K562 (cell line): ENCODE results near the gene NHS. TPM values are rescaled to one million over a fixed set of nuclear protein-coding genes. Genes with fewer than 3 reads are reported as not detected.

Source experiments
- BRF2 ChIP-seq: IDR thresholded peaks from 3 replicates; pipeline ENCODE4 v1.6.1; 2011; ENCODE audit warnings: borderline replicate concordance, mild to moderate bottlenecking; ENCODE audit not compliant: insufficient read length, insufficient read depth
- CBFB ChIP-seq: sonication (generic); formaldehyde crosslinking; IDR thresholded peaks from 2 replicates; pipeline ENCODE4 v1.4.0; 2020; ENCODE audit warnings: mild to moderate bottlenecking, missing genetic modification reagents
- HDAC3 ChIP-seq: fragments of 450-650 bp; IDR thresholded peaks from 2 replicates; pipeline ENCODE4 v1.6.1; 2018; ENCODE audit warnings: borderline replicate concordance, mild to moderate bottlenecking, moderate library complexity; ENCODE audit not compliant: partially characterized antibody
- HES1 ChIP-seq: fragments of 450-650 bp; IDR thresholded peaks from 2 replicates; pipeline ENCODE4 v1.6.1; 2016; ENCODE audit warnings: low read depth, mild to moderate bottlenecking, moderate library complexity
- HNRNPL ChIP-seq: fragments of 200-400 bp; formaldehyde crosslinking; IDR thresholded peaks from 2 replicates; pipeline ENCODE4 v1.6.1; 2017; ENCODE audit warnings: low read depth, mild to moderate bottlenecking, low read length
- SRF ChIP-seq, 2 experiments: fragments of 250-450, 450-650 bp in 1 of 2; sonication (Bioruptor Pico) in 1 of 2; sonication (generic) in 1 of 2; formaldehyde crosslinking; IDR thresholded peaks; 2 replicates each; pipeline versions ENCODE4 v1.5.0 to v1.5.1; 2020 to 2022; ENCODE audit warnings: mild to moderate bottlenecking in 1 of 2, missing genetic modification reagents in 1 of 2
- ZNF282 ChIP-seq: sonication (generic); formaldehyde crosslinking; IDR thresholded peaks from 2 replicates; pipeline ENCODE4 v1.8.1; 2023; ENCODE audit warnings: missing genetic modification reagents
- polyA plus RNA-seq, 8 experiments: library from polyadenylated mRNA; depleted of rRNA in 4 of 8; stranded (reverse) in 5 of 8; unstranded in 3 of 8; fragments of >200 nt; fragmentation: Nextera tagmentation in 2 of 8; fragmentation: Illumina TruSeq in 1 of 8; extraction: Ambion mirVana in 2 of 8; extraction: Trizol in 1 of 8; gene quantifications; 2 replicates each; pipeline versions ENCODE4 v1.2.1 to v1.2.3, GENCODE V29; 2011 to 2014; ENCODE audit warnings: inconsistent platforms in 1 of 8, missing spikeins in 1 of 8
- total RNA-seq, 7 experiments: library from RNA; depleted of rRNA in 6 of 7; stranded (reverse); fragments of >200 nt in 6 of 7; fragmentation: Illumina TruSeq in 2 of 7; extraction: Trizol in 2 of 7; gene quantifications; 2 replicates each; pipeline versions ENCODE4 v1.2.1 to v1.2.3, GENCODE V29; 2011 to 2021; ENCODE audit warnings: low replicate concordance in 1 of 7
- TF ChIP-seq, protein P1 (sequence below), 2 experiments: IDR thresholded peaks; 2 replicates each; pipeline ENCODE4 v1.6.1; 2012; ENCODE audit warnings: improper control_type of control experiment in 2 of 2, low read depth in 2 of 2, low read length in 2 of 2, borderline replicate concordance in 1 of 2

The NHS gene
- total and polyA plus RNA-seq, 9 of the 15 experiments (the other 6 are each of a cell fraction or from before 2014, with no cell fraction given): 0.02 TPM; not detected in 8

DNA sequence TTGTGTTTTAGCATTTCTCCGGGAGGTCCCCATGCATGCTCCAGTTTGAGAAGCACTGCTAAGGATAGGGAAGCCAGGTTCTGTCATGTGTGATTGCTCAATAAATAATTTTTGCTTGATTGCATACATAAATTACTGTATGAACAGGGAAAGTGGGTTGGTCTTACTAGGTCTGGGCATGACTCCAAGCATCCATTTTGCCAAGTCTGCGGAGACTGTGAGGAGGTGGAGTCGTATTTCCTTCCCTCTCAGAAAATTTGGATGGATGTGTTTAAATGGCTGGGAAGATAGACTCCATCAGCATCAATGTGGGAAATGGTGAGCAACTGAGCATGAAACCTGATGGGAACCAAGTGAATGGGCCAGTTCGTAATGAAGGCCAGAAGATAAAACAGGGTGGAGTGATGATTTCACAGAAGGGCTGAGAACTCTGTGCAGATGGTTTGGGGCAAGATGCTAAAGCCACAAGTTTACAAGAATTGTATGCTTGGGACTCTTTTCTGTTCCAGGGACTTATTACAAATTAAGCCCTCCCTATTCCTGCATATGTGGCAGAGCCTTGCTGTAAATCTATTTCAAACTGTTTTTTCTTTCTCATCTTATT is 84.1 kb downstream of the NHS start (continued):
- TF ChIP-seq BRF2 (no peak), HDAC3 (no peak), ZNF282 (CRISPR knock-in tag) (no peak), CBFB (CRISPR knock-in tag) (no peak), HNRNPL (no peak), SRF (CRISPR knock-in tag; IDR thresholded peaks at IDR 0.05) (no peak), HES1 (no peak)
- TF ChIP-seq, protein P1, sequence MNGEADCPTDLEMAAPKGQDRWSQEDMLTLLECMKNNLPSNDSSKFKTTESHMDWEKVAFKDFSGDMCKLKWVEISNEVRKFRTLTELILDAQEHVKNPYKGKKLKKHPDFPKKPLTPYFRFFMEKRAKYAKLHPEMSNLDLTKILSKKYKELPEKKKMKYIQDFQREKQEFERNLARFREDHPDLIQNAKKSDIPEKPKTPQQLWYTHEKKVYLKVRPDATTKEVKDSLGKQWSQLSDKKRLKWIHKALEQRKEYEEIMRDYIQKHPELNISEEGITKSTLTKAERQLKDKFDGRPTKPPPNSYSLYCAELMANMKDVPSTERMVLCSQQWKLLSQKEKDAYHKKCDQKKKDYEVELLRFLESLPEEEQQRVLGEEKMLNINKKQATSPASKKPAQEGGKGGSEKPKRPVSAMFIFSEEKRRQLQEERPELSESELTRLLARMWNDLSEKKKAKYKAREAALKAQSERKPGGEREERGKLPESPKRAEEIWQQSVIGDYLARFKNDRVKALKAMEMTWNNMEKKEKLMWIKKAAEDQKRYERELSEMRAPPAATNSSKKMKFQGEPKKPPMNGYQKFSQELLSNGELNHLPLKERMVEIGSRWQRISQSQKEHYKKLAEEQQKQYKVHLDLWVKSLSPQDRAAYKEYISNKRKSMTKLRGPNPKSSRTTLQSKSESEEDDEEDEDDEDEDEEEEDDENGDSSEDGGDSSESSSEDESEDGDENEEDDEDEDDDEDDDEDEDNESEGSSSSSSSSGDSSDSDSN (IDR thresholded peaks at IDR 0.05; ENCODE audit: borderline replicate concordance in 1 of 2, low read depth in 2 of 2, low read length in 2 of 2): no peak
